ENCODE results near the gene GATA3.

- TF ChIP-seq CTCF (conservative IDR thresholded peaks at IDR 0.05; ENCODE audit: low read depth, low read length) (no peak), EZH2 (IDR thresholded peaks at IDR 0.05; ENCODE audit: borderline replicate concordance, low read depth, low read length, poor library complexity, severe bottlenecking) (no peak)
Measured at GRCh38 chr10:8053446-8054243, 843 bp upstream of the GATA3 start.
